SKM-1 treated with dmso at 0.1 percent for 144 hours (cell line): ENCODE measurements around the gene ZNF827.
"Not testable (repeated sequence)": the region's sequence is repeated elsewhere in the genome, so short reads cannot be mapped to it uniquely, and the experiment has no call there.

Source experiments
- DNase-seq: peaks from one replicate; lab custom pipeline; 2025; ENCODE audit not compliant: unreplicated experiment; lab: John Stamatoyannopoulos, UW

The ZNF827 gene

DNA sequence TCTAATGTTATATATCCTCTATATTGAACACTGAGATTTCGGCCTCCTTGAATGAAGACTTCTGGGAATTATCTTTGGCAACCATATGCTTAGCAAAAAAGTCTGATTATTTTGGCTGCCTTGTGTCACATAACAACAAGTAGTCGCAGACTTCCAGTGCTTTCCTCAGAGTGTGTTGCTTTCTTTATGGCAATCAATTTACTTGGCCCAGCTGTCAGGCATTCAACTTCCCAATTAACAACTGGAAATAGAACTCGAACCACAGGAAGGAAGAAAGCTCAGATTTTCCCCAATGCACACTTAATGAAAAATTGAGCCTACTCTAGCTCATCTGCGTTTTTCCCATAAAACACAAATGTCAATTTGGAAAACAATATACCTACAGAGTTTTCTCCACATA is 71.6 kb downstream of the ZNF827 start:
- DNase-seq: no peak

DNA sequence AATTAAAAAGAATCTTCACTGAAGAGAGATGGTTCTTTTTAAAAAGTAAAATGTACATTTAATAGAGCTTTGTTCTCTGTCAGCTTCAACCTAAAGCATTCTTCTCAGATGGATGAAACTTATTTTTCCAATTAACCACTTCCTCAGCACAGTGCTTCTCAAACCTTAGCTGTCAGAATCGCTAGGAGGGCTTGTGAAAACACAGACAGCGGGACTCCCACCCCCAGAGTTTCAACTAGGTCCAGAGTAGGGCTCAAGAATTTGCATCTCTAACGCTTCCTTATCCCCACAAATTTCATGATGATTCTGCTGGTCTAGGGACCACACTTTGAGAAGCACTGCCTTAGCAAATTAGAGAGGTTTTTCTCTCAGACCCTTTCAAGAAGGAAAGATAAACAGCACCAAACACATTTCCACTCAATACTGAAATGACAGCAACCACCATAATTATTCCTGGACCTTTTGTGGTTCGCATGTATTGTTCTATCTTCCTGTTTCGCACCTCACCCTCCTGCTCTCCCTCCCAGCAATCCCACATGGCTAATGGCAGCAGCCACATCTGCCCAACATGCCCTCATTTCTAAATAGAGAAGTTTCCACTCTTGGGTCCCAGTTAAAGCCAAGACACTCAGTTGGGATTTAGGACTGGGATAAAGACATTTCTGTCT is 73.2 kb downstream of the ZNF827 start:
- no peak for DNase-seq

DNA sequence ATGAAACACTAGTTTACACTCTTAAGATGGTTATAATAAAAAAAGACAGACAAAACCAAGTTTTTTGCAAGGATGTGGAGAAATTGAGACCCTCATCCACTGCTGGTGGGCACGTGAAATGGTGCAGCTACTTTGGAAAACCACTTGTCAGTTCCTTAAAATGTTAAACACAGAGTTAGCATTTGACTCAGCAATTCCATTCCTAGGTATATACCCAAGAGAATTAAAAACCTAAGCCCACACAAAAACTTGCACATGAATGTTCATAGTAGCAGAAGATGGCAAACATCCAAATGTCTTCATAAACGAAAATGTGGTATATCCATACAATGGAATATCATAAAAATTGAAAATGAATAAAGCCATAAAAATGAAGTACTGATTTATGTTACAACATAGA is 75.4 kb downstream of the ZNF827 start:
- DNase-seq: no peak

DNA sequence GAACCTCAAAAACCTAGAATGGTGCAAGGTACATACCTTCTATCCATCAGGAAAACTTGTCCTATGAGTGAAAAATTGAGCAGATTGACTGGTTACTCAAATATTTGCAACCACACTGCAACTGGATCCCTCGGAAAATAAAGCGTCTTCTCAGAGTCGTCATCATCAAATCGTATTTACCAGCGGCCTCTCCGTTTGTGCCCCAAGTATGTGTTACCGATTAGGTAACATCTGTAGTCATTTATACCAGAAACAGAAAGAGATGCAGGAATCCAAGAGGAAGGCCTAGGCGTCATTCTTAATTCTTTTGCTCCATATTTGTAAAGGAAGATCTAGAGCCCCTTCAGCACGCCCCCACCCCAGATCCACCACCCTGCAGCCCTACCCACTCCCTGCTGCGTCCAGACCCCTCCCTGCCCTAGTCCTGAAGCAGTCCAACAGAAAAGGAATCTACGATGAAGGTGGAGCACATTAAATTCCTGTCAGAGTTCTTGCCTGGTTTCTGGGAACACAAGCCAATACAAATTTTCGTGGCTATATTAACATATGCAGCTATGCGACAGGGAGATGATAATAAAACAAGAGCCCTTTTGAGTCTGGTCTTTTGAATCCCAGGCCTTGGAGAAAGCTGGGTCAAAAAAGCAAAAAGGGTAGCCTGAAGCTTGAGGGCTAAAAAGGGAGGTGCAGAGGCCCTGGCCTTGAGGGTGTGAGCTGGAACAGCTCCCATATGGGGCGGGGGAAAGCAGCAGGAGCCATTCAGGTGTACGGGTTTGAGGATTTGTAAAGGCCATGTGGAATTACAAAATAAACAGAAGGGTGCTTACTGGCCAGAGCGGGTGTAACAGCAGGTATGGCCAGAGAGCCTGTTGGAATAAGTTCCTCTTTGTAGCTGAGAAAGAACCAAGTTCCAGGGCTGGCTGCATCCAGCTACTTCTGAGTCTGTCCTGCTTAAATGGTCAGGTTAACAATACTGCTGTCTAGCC is 77.0 kb downstream of the ZNF827 start:
- DNase-seq: no peak

DNA sequence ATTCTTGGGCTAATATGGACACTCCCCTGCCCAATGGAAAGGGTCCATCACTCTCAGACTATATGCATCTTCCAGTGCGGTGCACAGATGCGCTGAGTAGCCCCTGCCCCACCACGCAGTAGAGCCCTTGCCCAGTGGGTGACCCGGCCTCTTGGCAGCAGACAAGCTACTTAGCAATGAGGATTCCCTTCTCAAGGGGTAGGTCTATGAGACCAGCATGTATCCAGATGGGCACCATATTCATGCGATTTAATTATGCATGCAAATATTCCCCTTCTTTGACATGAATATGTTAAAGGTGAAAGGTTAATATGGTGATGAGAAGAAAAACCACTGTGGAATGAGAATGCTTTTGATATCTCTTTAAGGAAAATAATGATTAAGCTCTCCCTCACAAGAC is 77.7 kb downstream of the ZNF827 start:
- no peak for DNase-seq

DNA sequence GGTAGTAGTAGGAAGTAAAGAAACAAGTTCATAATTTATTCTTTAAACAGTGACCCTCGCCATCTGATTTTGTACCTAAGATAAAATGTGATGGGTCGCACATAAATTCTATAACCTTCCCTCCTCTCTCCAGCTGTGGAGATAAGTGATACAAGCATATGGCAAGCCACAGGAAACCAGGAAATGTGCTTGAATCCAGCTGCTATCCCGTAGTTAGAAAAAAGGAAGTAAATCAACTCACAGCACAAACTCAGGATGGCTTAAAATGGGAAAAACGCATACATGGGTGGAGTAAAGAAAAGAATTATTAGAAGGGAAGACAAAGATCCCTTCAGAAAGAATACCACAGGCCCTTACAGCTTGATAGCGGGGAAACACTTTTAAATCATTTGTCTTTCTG is 78.2 kb downstream of the ZNF827 start:
- DNase-seq: no peak

DNA sequence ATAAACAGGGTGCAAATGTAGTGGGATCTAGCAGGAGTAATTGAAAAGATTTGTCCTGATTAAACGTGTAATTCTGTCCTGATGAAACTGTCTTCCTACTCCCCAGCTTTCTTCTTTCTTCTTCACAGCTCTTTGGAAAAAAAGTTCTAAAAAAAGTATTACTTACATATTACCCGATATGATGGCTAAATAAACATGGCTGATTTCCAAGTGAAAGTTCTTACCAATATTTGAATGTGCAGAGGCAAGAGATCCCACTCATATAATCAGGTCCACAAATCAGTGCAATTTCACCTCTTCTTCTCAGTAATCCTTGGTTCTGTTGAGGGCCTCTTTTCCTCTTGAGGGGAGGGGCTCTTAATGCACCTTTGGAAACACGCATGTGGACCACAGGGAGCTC is 78.7 kb downstream of the ZNF827 start:
- DNase-seq: no peak

DNA sequence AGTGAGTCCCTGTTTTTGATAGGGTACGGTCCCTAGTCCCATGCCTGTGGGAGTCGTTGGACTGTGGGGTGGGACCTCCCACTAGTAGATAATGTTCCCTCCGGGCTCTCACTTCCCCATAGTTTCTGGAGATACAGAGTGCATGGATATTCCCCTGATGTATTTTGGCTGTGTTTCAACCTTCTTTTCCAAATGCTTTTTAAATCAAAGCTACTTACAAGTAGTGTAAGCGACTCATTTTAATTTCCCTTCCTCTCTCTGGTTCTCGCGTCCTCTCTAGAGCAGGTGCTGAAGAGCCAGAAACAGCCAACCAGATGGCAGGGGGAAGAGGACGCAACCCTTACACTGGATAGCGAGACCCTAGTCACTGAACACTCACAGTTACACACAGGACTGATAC is 79.2 kb downstream of the ZNF827 start:
- no peak for DNase-seq

DNA sequence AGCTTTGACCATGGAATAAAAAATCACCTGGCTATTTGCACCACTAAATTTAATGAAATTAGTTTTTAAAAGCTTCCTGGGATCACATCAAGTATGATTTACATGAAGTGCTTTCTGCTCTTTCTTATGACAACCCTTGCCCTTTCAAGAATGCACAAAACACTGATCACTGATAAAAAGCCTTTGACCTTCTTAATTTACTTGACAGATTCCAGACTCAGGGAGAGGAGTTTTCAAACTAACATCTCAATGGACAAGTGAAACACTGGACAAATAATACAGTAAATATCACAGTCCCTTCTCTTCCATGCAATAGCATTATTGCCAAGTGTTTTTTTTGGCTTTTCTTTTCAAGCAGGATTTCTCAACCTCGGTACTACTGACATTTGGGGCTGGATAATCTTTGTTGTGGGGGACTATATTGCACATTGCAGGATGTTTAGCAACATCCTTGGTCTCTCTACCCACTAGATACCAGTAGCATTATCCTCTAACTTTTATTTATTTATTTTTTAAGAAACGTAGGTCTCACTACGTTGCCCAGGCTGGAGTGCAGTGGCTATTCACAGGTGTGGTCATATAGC is 86.3 kb downstream of the ZNF827 start:
- no peak for DNase-seq

DNA sequence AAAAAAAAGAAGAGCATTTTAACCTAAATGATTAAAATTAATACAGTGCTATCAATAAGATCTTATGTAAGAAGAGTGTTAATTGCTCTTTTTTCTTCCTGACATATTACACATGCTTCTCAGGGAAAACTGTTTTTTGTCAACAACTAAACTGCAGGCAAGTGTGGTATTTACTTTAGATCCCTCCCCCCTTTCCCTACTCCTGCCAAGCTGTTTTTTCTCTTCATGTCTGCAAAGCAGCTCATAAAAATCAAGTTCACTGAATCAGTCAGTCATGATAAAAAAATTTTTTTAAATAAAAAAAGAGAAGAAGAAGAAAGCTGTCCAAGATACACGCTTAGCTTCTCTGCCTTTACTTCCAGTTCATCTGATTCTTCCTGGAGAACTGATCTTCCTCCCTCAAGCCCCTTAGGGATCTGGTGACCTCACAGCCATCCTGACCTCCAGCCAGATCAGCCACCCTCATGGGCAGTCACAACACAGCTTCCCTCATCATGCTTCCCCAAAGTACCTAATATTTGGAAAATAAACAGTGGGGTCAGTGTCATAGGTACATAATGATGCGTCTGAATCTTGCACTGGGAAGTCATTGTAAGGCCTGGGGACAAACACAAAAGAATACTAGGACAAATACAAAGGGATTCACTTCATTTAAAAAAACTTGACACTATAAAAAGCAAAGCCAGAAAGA is 87.0 kb downstream of the ZNF827 start:
- no peak for DNase-seq

DNA sequence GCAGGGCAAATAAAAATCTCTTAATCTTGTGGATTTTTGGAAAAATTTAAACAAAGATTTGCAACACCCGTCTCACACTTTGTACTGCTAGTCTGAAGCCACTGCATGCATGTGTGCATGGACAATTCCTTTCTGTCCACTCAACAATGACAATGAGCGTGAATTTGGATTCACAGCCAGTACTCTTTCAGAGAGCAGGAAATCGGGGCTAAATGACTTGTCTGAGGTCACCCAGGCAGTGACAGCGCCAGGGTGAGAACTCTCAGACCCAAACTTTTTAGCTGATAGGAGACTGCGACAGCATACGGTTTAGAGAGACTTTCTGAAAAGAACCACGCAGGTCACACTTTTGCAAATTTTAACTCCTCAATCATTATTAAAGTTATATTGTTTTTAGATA is 90.9 kb downstream of the ZNF827 start:
- no peak for DNase-seq

DNA sequence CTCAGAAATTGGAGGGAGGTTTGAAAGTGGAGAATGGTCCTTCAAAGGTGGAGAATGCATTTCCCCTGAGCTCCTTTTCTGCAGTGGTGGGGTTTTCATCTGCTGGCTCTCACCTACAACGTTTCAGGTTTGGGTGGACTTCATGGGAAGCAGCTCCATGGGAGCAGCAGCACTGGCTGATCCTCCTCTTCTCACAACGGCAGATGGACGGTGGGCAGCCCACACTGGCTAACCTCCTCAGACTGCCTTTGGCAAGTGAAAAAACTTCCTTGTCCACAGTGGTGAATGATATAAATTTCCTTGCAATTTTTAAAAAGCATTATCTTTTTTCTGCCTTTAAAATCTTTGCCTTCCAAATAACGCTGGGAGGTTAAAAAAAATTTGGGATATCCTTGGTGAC is 93.5 kb downstream of the ZNF827 start:
- no peak for DNase-seq

DNA sequence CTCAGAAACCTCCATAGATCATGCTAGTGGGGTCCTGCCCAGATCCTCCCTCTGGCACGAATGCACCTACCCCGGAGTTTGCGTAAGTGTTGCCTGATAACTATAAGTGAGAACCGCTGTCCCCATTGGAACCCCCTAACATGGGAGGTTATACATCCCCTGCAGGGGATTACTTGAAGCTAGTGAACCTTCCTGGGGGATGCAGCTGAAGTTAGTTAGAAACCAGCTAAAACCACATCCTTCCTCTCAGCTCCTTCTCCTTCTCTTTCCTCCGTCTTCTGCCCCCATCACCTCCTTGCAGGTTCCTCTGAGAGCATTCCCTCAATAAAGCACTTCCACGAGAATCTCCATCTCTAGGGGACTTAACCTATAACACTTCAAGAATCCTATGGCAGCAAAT is 95.0 kb downstream of the ZNF827 start:
- no peak for DNase-seq

DNA sequence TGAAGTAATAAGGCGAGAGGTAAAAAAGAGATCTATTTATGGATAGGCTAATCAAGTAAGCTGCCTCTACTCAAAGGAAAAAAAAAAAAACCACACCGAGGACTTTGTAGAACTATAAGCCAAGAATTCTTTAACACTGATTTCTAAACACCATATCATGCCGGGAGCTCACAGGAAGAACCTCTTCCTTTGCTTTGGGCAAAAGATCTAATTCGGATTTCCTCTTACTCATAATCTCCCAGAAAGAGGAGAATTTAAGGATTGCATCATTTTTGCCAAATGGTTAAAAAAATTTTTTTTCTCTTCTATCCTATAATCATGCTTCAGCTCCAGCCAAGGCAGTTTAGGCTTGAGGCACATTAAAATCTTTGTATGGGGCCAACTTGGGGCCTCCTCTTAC is 95.5 kb downstream of the ZNF827 start:
- no peak for DNase-seq

DNA sequence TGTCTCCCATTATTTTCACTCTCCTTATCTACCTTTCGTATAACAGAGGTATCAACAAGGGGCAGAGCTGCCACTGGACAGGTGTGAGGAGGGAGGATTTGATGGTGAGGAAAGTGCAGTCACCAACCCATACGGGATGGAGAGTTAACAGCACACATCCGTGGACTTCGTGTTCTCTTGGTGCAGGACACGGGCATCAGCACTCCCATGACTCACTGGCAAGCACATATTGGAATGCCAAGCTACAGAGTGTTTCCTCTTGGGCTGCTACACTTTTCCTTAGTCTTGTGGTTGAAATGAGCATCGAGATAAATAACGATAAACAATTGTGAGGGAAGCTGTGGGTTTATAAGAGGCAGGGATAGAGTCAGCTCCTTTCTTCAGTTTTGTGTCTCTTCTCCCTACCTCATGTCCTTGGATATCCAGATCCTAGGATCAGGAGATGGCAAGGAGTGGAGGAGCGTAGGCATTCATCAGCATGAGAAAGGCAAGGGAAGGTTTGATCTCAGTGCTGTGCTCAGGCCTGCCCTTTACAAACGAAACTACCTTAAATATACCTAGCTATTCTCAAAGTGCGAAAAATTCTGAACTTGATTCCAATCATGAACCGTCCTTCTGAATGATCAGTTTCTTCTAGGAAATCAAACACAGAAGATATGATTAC is 96.3 kb downstream of the ZNF827 start:
- no peak for DNase-seq

DNA sequence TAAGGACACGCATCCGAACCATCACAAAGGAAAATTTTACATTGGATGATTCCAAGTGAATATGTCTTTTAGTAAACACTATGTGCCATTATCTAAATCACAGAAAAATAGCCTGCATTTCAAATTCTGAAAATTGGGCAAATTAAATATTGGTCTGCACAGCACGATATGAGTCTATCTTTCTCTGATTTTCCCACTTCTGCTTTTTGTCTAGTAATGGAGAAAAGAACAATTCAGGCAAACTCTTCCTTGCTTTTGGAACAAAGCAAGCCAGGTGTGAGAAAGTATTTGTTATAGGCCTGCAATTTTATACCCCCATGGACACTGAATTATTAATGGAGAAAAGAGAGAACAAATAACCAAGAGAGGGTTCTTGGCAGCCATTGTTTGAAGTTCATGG is 97.8 kb downstream of the ZNF827 start:
- no peak for DNase-seq

DNA sequence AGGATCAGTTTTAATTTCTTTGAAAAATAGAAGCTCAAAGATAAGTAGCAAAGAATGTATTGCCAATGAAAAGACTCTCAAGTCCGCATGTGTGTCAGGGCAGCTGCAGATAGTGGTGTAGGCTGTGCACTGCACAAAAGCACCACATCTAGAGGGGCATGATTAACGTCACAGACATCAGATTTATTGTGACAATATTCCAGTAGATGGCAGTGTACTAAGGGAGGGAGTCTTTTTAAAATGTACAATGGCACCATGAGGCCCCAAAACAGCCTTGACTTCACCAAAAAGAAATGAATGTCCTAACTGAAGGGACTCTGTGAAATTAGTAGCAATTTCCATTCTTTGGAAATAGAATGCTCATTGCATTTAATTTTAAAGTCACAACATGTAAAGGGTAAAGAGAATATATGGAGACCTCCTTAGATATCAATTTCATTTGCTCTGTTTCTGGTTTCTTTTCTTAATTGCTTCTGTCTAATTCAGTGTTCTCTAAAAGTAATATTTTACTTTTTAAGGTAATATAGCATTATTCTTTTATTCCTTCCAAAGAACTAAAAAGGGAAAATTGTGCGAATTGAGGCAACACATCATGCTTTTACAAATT is 98.4 kb downstream of the ZNF827 start:
- peak; percentile 17 for DNase-seq

DNA sequence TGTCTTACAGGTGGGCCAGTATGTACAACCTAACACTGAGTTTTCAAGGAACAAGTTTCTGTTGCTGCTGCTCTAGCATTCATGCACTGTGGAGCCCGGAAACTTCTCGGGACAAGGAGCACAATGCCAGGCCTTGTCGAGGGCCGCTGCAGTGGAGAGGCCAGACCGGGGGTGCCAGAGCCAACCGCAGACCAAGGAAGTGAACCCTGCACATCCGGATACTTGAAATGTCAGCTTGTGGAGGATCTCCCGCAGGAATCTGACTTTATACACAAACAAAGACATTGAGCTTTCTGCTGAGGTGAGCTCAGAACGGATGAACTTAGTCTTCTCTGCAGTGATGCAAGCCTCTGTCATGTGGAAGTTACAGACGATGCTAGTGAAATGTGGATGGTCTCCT is 99.5 kb downstream of the ZNF827 start:
- no peak for DNase-seq

DNA sequence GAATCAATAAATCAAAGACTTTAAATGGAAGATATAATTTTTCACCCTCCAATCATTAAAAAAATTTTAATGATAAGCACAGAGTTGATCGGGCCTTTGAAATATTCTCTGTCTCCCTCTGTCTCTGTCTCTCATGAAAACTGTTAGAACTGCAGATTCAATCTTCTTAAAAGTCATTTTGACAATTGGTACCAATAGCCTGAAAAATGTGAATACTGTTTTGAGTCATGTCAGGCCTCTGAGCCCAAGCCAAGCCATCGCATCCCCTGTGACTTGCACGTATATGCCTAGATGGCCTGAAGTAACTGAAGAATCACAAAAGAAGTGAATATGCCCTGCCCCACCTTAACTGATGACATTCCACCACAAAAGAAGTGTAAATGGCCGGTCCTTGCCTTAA is 106.2 kb downstream of the ZNF827 start:
- DNase-seq: not testable (repeated sequence)

DNA sequence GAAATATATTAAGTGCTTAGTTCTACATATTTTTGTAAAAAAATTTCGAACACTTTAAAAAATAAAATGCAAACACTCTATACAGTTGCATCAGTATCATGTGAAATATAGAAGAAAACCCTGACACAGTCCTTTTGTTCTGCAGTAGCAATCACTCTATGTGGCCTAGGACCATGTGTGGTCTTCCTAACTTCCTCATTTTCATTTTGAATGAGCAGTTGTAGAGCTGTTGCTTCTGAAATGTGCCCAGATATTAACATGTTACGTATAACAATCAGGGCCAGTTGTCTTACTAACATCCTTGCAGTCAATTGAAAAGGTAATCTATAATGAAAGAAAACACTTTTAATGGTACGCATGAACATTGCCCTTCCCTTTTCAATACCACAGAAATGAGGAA is 107.9 kb downstream of the ZNF827 start:
- DNase-seq: peak; percentile 65
